Measurements from ENCODE around the gene ATXN3. TPM values are rescaled to one million over a fixed set of nuclear protein-coding genes. Genes with fewer than 3 reads are reported as not detected.
A peak's percentile ranks its signal among the peaks of the same experiment; 100 is the strongest.
"Not testable (repeated sequence)": the region's sequence is repeated elsewhere in the genome, so short reads cannot be mapped to it uniquely, and the experiment has no call there.

ATXN3 gene
- total RNA-seq, 1 experiment from 2014 or later = 92.0 TPM

- Histone ChIP-seq H3K36me3 (ENCODE audit: insufficient read depth, low read length) (peaks cover 10% of the 10 kb centered on the region; the same call in 1 of the 2 replicates), H3K9ac (ENCODE audit: low read length) (no peak overlapping the region), H3K27ac (ENCODE audit: low read length) (no peak overlapping the region), H3K4me2 (ENCODE audit: low read depth, low read length, poor library complexity, severe bottlenecking) (no peak overlapping the region), H4K20me1 (ENCODE audit: insufficient read depth, low read depth, low read length) (no peaks in the 10 kb centered on the region), H3K4me3 (ENCODE audit: low read length) (no peak overlapping the region), H3K9me2 (replicated peaks; ENCODE audit: insufficient read depth, low read length) (no peaks in the 10 kb centered on the region), H3K4me1 (ENCODE audit: low read length) (no peaks in the 10 kb centered on the region), H3K27me3 (ENCODE audit: low read length) (no peaks in the 10 kb centered on the region), H3K79me2 (ENCODE audit: low read length) (no peaks in the 10 kb centered on the region), H2AFZ (ENCODE audit: low read length) (no peak overlapping the region), H3K9me3 (ENCODE audit: low read length) (peaks cover 11% of the 10 kb centered on the region)
- no peak for DNase-seq
Observed at GRCh38 chr14:92049781-92050180, 56.6 kb downstream of the ATXN3 start.

- not testable (repeated sequence) for H3K27ac ChIP-seq (ENCODE audit: low read length); H4K20me1 ChIP-seq (ENCODE audit: insufficient read depth, low read depth, low read length); H2AFZ ChIP-seq (ENCODE audit: low read length); H3K9me2 ChIP-seq (replicated peaks; ENCODE audit: insufficient read depth, low read length); H3K4me3 ChIP-seq (ENCODE audit: low read length); H3K9ac ChIP-seq (ENCODE audit: low read length); DNase-seq; H3K4me2 ChIP-seq (ENCODE audit: low read depth, low read length, poor library complexity, severe bottlenecking); H3K4me1 ChIP-seq (ENCODE audit: low read length); H3K79me2 ChIP-seq (ENCODE audit: low read length); H3K36me3 ChIP-seq (ENCODE audit: insufficient read depth, low read length); H3K27me3 ChIP-seq (ENCODE audit: low read length)
- peaks cover 12% of the 10 kb centered on the region for H3K9me3 ChIP-seq (ENCODE audit: low read length)
Observed at GRCh38 chr14:92049221-92049620, 57.2 kb downstream of the ATXN3 start.

- not testable (repeated sequence) for H3K4me2 ChIP-seq (ENCODE audit: low read depth, low read length, poor library complexity, severe bottlenecking); H3K79me2 ChIP-seq (ENCODE audit: low read length); H3K36me3 ChIP-seq (ENCODE audit: insufficient read depth, low read length); H3K4me1 ChIP-seq (ENCODE audit: low read length); H3K9ac ChIP-seq (ENCODE audit: low read length); H3K9me2 ChIP-seq (replicated peaks; ENCODE audit: insufficient read depth, low read length); H2AFZ ChIP-seq (ENCODE audit: low read length); H3K4me3 ChIP-seq (ENCODE audit: low read length); H4K20me1 ChIP-seq (ENCODE audit: insufficient read depth, low read depth, low read length); DNase-seq; H3K27me3 ChIP-seq (ENCODE audit: low read length); H3K27ac ChIP-seq (ENCODE audit: low read length)
- H3K9me3 ChIP-seq (ENCODE audit: low read length) = peaks cover 12% of the 10 kb centered on the region
Observed at GRCh38 chr14:92045904-92046303, 60.5 kb downstream of the ATXN3 start.

- H3K4me1 ChIP-seq (ENCODE audit: low read length) = peaks cover 28% of the 10 kb centered on the region
- H3K4me2 ChIP-seq (ENCODE audit: low read depth, low read length, poor library complexity, severe bottlenecking) = not testable (repeated sequence)
Observed at GRCh38 chr14:92041766-92042165, 64.6 kb downstream of the ATXN3 start.

GRCh38 chr14:92041203-92041602 is 65.2 kb downstream of the ATXN3 start:
- Histone ChIP-seq H3K36me3 (ENCODE audit: insufficient read depth, low read length) (peaks cover 5% of the 10 kb centered on the region; the same call in 1 of the 2 replicates), H3K27ac (ENCODE audit: low read length) (peak overlapping the region; percentile 60; the same call in 1 of the 2 replicates), H3K4me2 (ENCODE audit: low read depth, low read length, poor library complexity, severe bottlenecking) (peak overlapping the region; percentile 73), H3K27me3 (ENCODE audit: low read length) (no peaks in the 10 kb centered on the region), H2AFZ (ENCODE audit: low read length) (no peak overlapping the region), H3K9me3 (ENCODE audit: low read length) (peaks cover 8% of the 10 kb centered on the region; the same call in 1 of the 2 replicates), H3K4me1 (ENCODE audit: low read length) (peaks cover 33% of the 10 kb centered on the region), H3K9ac (ENCODE audit: low read length) (peak overlapping the region; percentile 90), H3K9me2 (replicated peaks; ENCODE audit: insufficient read depth, low read length) (no peaks in the 10 kb centered on the region), H3K79me2 (ENCODE audit: low read length) (peaks cover 53% of the 10 kb centered on the region), H4K20me1 (ENCODE audit: insufficient read depth, low read depth, low read length) (peaks cover 8% of the 10 kb centered on the region; the same call in 1 of the 2 replicates), H3K4me3 (ENCODE audit: low read length) (peak overlapping the region; percentile 89)
- DNase-seq = no peak

More at GRCh38 chr14:92041766-92042165, 64.6 kb downstream of the ATXN3 start:
- H3K4me3 ChIP-seq (ENCODE audit: low read length); H3K9me2 ChIP-seq (replicated peaks; ENCODE audit: insufficient read depth, low read length); H3K27me3 ChIP-seq (ENCODE audit: low read length); H3K9ac ChIP-seq (ENCODE audit: low read length); H3K27ac ChIP-seq (ENCODE audit: low read length); DNase-seq; H2AFZ ChIP-seq (ENCODE audit: low read length); H4K20me1 ChIP-seq (ENCODE audit: insufficient read depth, low read depth, low read length); H3K36me3 ChIP-seq (ENCODE audit: insufficient read depth, low read length): not testable (repeated sequence)
- peaks cover 47% of the 10 kb centered on the region for H3K79me2 ChIP-seq (ENCODE audit: low read length)
- peaks cover 12% of the 10 kb centered on the region; the same call in 1 of the 2 replicates for H3K9me3 ChIP-seq (ENCODE audit: low read length)

GRCh38 chr14:92040431-92041051 is 65.8 kb downstream of the ATXN3 start:
- DNase-seq = peak; percentile 95
- peak overlapping the region; percentile 89 for H3K4me3 ChIP-seq (ENCODE audit: low read length)
- H2AFZ ChIP-seq (ENCODE audit: low read length) = peak overlapping the region; percentile 77; the same call in 1 of the 2 replicates

GRCh38 chr14:92039719-92040430 is 66.5 kb downstream of the ATXN3 start, which contains the start of gene TRIP11:
TRIP11 (minus strand) TSS chr14:92040059; CDS start chr14:92039685, 374 bp downstream.
- peak within 1 kb of the TSS; percentile 89 for H3K4me3 ChIP-seq (ENCODE audit: low read length)
- peak within 1 kb of the TSS; percentile 77 for H2AFZ ChIP-seq (ENCODE audit: low read length)
- DNase-seq = peak; percentile 99
- no peaks in the 10 kb centered on the region for H3K27me3 ChIP-seq (ENCODE audit: low read length)
- H3K4me2 ChIP-seq (ENCODE audit: low read depth, low read length, poor library complexity, severe bottlenecking) = peak within 1 kb of the TSS; percentile 73
- peaks cover 8% of the 10 kb centered on the region; the same call in 1 of the 2 replicates for H4K20me1 ChIP-seq (ENCODE audit: insufficient read depth, low read depth, low read length)
- H3K4me1 ChIP-seq (ENCODE audit: low read length) = peaks cover 33% of the 10 kb centered on the region
- H3K9me2 ChIP-seq (replicated peaks; ENCODE audit: insufficient read depth, low read length) = no peaks in the 10 kb centered on the region
- H3K79me2 ChIP-seq (ENCODE audit: low read length) = peaks cover 65% of the 10 kb centered on the region
- peaks cover 1% of the 10 kb centered on the region; the same call in 1 of the 2 replicates for H3K9me3 ChIP-seq (ENCODE audit: low read length)
- H3K9ac ChIP-seq (ENCODE audit: low read length) = peak within 1 kb of the TSS; percentile 90
- no peaks in the 10 kb centered on the region for H3K36me3 ChIP-seq (ENCODE audit: insufficient read depth, low read length)
- peak within 1 kb of the TSS; percentile 60 for H3K27ac ChIP-seq (ENCODE audit: low read length)

More at GRCh38 chr14:92040431-92041051, 65.8 kb downstream of the ATXN3 start:
- Histone ChIP-seq H3K4me1 (ENCODE audit: low read length) (peaks cover 33% of the 10 kb centered on the region), H3K27me3 (ENCODE audit: low read length) (no peaks in the 10 kb centered on the region), H3K9me3 (ENCODE audit: low read length) (peaks cover 3% of the 10 kb centered on the region; the same call in 1 of the 2 replicates), H3K36me3 (ENCODE audit: insufficient read depth, low read length) (no peaks in the 10 kb centered on the region), H3K9ac (ENCODE audit: low read length) (peak overlapping the region; percentile 90), H3K79me2 (ENCODE audit: low read length) (peaks cover 60% of the 10 kb centered on the region), H3K9me2 (replicated peaks; ENCODE audit: insufficient read depth, low read length) (no peaks in the 10 kb centered on the region), H3K27ac (ENCODE audit: low read length) (peak overlapping the region; percentile 60), H3K4me2 (ENCODE audit: low read depth, low read length, poor library complexity, severe bottlenecking) (peak overlapping the region; percentile 73), H4K20me1 (ENCODE audit: insufficient read depth, low read depth, low read length) (peaks cover 8% of the 10 kb centered on the region; the same call in 1 of the 2 replicates)

Data from Karpas-422 (cell line).